Lower lobe of right lung (tissue), 2 donors: ENCODE results near the gene COPS2. TPM values are rescaled to one million over a fixed set of nuclear protein-coding genes. Genes with fewer than 3 reads are reported as not detected.
A peak's percentile ranks its signal among the peaks of the same experiment; 100 is the strongest.

Experiments
- ATAC-seq, 2 donors: fragments of 200-7000 bp; cut with Tn5 transposase; one replicate each; pipeline ENCODE4 v1.9.1; 2020 to 2022; ENCODE audit warnings: mild to moderate bottlenecking in 2 of 2, moderate library complexity in 2 of 2
- DNase-seq: peaks from one replicate; pipeline ENCODE4 v3.0.0-alpha.2; 2020
- H3K27ac ChIP-seq: fragments of 200-600 bp; one replicate; pipeline ENCODE4 v1.8.0; 2022
- H3K27me3 ChIP-seq: fragments of 200-600 bp; one replicate; pipeline ENCODE4 v1.8.0; 2022; ENCODE audit warnings: low read depth
- H3K36me3 ChIP-seq: fragments of 200-600 bp; one replicate; pipeline ENCODE4 v1.8.0; 2022; ENCODE audit warnings: mild to moderate bottlenecking
- H3K4me1 ChIP-seq: fragments of 200-600 bp; one replicate; pipeline ENCODE4 v1.8.0; 2022
- H3K4me3 ChIP-seq: fragments of 200-600 bp; one replicate; pipeline ENCODE4 v1.8.0; 2022; ENCODE audit warnings: mild to moderate bottlenecking
- H3K9me3 ChIP-seq: fragments of 200-600 bp; one replicate; pipeline ENCODE4 v1.8.0; 2022
- CTCF ChIP-seq: fragments of 200-600 bp; IDR thresholded peaks from one replicate; pipeline ENCODE4 v1.8.0; 2022; ENCODE audit warnings: antibody characterized with exemption, mild to moderate bottlenecking
- intact Hi-C: fragments of 100-400 bp; cut with DNase I; formaldehyde crosslinking; loops from one replicate; pipeline ENCODE4 v1.11.0; 2022
- total RNA-seq: library from RNA; stranded (reverse); fragmentation: NEBNext Ultra II Directional; extraction: Animal tissue kit (Norgen Biotek cat#: 25700); gene quantifications from one replicate; pipeline ENCODE4 v1.2.1, GENCODE V29; 2021
- donor health status: DM: no; HTN: yes; CAD: no; lungs with severe emphysema.

The COPS2 gene
- total RNA-seq, 1 donor from 2014 or later = 55.6 TPM

- intact Hi-C loops = no loop called here
- H3K27me3 ChIP-seq = no peaks in the 10 kb centered on the region
- H3K4me3 ChIP-seq = peak within 1 kb of the TSS; percentile 71
- H3K36me3 ChIP-seq = no peaks in the 10 kb centered on the region
- peak; percentile 99 to 100 for ATAC-seq
- H3K4me1 ChIP-seq = peaks cover 13% of the 10 kb centered on the region
- peak within 1 kb of the TSS; percentile 84 for H3K27ac ChIP-seq
- peak; percentile 89 for DNase-seq
- TF ChIP-seq CTCF = no peak
- no peaks in the 10 kb centered on the region for H3K9me3 ChIP-seq
Observed at GRCh38 chr15:49169880-49170597, 14.6 kb upstream of the COPS2 start, which contains the start of gene GALK2. TSS of gene GALK2 (plus strand) at chr15:49170247. CDS start at chr15:49170323, 76 bp downstream.

DNA sequence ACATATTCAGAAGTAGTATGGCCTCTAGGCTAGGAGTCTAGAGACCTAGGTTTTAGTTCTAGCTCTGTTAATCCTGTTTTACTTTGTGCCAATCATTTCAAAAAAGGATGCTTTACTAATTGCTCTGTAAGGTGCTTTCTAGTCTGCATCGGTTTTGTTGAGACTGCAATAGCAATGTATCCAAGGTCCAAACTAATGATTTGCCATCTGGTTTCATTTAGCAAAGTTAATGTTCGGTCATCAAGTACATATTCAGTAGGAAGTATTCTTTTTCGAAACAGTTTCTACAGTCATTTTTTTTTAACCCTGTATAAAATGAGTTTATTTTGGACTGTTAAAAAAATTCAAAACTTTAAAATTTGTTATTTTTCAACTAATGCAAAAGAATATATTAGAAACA is 12.6 kb upstream of the COPS2 start:
- Histone ChIP-seq H3K9me3 (no peaks in the 10 kb centered on the region), H3K4me1 (peaks cover 13% of the 10 kb centered on the region), H3K4me3 (no peak overlapping the region), H3K27ac (no peak overlapping the region), H3K36me3 (no peaks in the 10 kb centered on the region), H3K27me3 (no peaks in the 10 kb centered on the region)
- DNase-seq (no peak), ATAC-seq (no peak)
- intact Hi-C loops = no loop called here
- no peak for TF ChIP-seq CTCF

- intact Hi-C loops = no loop called here
- no peak overlapping the region for H3K4me3 ChIP-seq
- H3K27ac ChIP-seq = no peak overlapping the region
- DNase-seq (no peak), ATAC-seq (no peak)
- no peaks in the 10 kb centered on the region for H3K9me3 ChIP-seq
- TF ChIP-seq CTCF = no peak
- H3K27me3 ChIP-seq = no peaks in the 10 kb centered on the region
- no peaks in the 10 kb centered on the region for H3K4me1 ChIP-seq
- H3K36me3 ChIP-seq = peaks cover 9% of the 10 kb centered on the region
Observed at GRCh38 chr15:49164865-49165264, 9.5 kb upstream of the COPS2 start.

DNA sequence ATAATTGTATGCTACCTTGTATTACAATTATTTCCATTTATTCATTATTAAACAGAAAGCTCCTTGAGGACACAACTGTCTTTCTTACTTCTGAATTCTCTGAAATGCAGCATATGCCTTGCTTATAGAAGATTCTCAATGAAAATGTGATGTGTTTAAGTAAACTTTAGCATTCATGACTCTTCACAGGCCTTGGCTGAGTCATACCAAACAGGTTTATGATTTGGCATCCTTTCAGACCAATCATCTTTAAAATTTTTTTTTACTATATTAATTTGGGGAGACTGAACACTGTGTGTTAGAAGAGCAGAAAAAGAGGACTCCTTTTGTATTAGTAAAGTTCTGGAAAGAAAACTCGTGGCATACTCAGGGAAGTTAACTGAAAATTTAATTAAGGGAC is 8.3 kb upstream of the COPS2 start:
- Histone ChIP-seq H3K36me3 (peaks cover 9% of the 10 kb centered on the region), H3K9me3 (no peaks in the 10 kb centered on the region), H3K27ac (no peak overlapping the region), H3K4me1 (no peaks in the 10 kb centered on the region), H3K4me3 (no peak overlapping the region), H3K27me3 (no peaks in the 10 kb centered on the region)
- intact Hi-C loops = no loop called here
- DNase-seq = no peak
- TF ChIP-seq CTCF = no peak
- ATAC-seq = no peak

DNA sequence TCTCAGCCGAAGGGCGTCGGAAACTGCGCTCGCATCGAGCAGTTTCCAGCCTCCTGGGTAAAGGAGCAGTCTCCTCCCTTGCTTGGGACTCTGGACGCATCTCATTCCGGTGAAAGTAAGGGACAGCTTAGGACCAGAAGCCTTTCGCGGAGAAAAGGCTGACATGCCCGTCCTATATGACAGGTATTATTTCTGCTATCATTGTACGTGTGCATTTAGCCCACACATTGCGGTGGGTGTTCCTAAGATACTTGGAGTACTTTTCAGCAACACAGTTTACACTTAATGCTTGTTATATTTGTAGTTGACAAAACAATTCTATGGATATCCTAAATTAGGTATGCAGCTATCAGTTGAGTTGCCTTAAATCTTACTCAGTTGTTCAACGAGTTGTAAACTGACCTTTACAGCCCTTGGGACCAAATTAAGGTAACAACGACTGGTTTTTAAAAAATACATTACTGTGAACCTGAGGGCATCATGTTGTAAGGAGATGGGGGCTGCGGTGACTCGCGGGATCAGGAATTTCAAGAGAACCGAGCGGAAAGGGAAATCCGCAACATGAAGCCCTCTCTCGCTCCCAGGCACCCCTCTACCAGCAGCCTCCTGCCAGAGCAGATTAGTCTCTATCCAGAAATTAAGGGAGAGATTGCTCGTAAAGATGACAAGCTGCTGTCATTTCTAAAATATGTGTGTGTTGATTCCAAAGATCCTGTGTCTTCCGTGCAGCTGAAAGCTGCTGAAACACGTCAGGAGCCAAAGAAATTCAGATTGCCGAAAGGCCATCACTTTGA is 632 bp upstream of the COPS2 start:
- H3K27ac ChIP-seq = peak overlapping the region; percentile 90
- no peaks in the 10 kb centered on the region for H3K27me3 ChIP-seq
- H3K36me3 ChIP-seq = no peaks in the 10 kb centered on the region
- H3K4me3 ChIP-seq = peak overlapping the region; percentile 97
- ATAC-seq (peak in 1 of 2 donors; percentile 28), DNase-seq (no peak)
- intact Hi-C loops = no loop called here
- no peak for TF ChIP-seq CTCF
- no peaks in the 10 kb centered on the region for H3K9me3 ChIP-seq
- H3K4me1 ChIP-seq = peaks cover 40% of the 10 kb centered on the region
